ENCODE results near the gene CEP170B. TPM values are rescaled to one million over a fixed set of nuclear protein-coding genes. Genes with fewer than 3 reads are reported as not detected.

CEP170B gene
- total and polyA plus RNA-seq, 9 of the 15 experiments (the other 6 are each of a cell fraction or from before 2014, with no cell fraction given), result 0.01 to 10.2 (median 2.2) TPM

- Histone ChIP-seq H3K36me3 (ENCODE audit: control insufficient read depth, insufficient read depth, low read length) (peaks cover 14% of the 10 kb centered on the region; the same call in 2 of the 3 replicates), H3K9me1 (ENCODE audit: control insufficient read depth, insufficient read depth, low read length) (no peaks in the 10 kb centered on the region), H3K4me1 (replicated peaks in 1 of 2; ENCODE audit: control insufficient read depth in 2 of 2, insufficient read depth in 2 of 2, low read length in 2 of 2) (peaks cover 7 to 29% of the 10 kb centered on the region in 2 experiments; a peak in 3 of 5 replicates), H4K20me1 (replicated peaks; ENCODE audit: control insufficient read depth, insufficient read depth, low read length) (no peaks in the 10 kb centered on the region), H3K9ac (ENCODE audit: insufficient read depth in 1 of 2, low read depth in 2 of 2, low read length in 2 of 2) (peak overlapping the region; percentile 90 to 99), H3K4me3 (peak overlapping the region; percentile 93), H3K27ac (ENCODE audit: extremely low read depth, low read depth, low read length) (peak overlapping the region; percentile 97), H3K9me3 (replicated peaks; ENCODE audit: control insufficient read depth, insufficient read depth, low read depth, low read length) (no peaks in the 10 kb centered on the region), H3K4me2 (ENCODE audit: insufficient read depth, low read length) (peak overlapping the region; percentile 92), H3K27me3 (ENCODE audit: control insufficient read depth in 2 of 2, insufficient read depth in 2 of 2, low read length in 2 of 2) (no peaks in the 10 kb centered on the region), H2AFZ (ENCODE audit: low read depth, low read length) (peak overlapping the region; percentile 97), H3K79me2 (ENCODE audit: control insufficient read depth, insufficient read depth, low read length) (peaks cover 43% of the 10 kb centered on the region)
- intact Hi-C loops (cut with micrococcal nuclease) (no loop called here), in situ Hi-C loops (cut with MboI) (no loop called here)
- DNase-seq (ENCODE audit: extremely low read depth in 1 of 4, low spot score in 3 of 4) (no peak), FAIRE-seq (no peak), ATAC-seq (peak; percentile 18)
- TF ChIP-seq SETDB1 (IDR thresholded peaks at IDR 0.05; ENCODE audit: low read length) (no peak), ZNF140 (CRISPR knock-in tag; IDR thresholded peaks at IDR 0.05) (no peak), U2AF2 (optimal IDR thresholded peaks at IDR 0.05; ENCODE audit: low read depth, low read length) (no peak), FOXA1 (IDR thresholded peaks at IDR 0.05; ENCODE audit: borderline replicate concordance) (no peak), KAT8 (IDR thresholded peaks at IDR 0.05; ENCODE audit: low read depth) (no peak), KDM5B (IDR thresholded peaks at IDR 0.05; ENCODE audit: insufficient replicate concordance, low read depth, low read length) (no peak), PHF21A (IDR thresholded peaks at IDR 0.05; ENCODE audit: borderline replicate concordance, low read depth) (no peak), ILK (tag; IDR thresholded peaks at IDR 0.05; ENCODE audit: borderline replicate concordance, low read depth) (no peak), NR0B1 (IDR thresholded peaks at IDR 0.05; ENCODE audit: partially characterized antibody) (no peak), ZNF274 (IDR thresholded peaks at IDR 0.05; ENCODE audit: borderline replicate concordance, low read depth, low read length) (no peak), PRPF4 (IDR thresholded peaks at IDR 0.05; ENCODE audit: insufficient read depth, low read depth, low read length, poor library complexity, severe bottlenecking) (no peak), ZNF280A (IDR thresholded peaks at IDR 0.05; ENCODE audit: low read depth, partially characterized antibody) (no peak), NKRF (IDR thresholded peaks at IDR 0.05; ENCODE audit: borderline replicate concordance) (no peak), GATAD2A (IDR thresholded peaks at IDR 0.05) (no peak), MIER1 (IDR thresholded peaks at IDR 0.05; ENCODE audit: low read depth) (no peak), MXI1 (IDR thresholded peaks at IDR 0.05; ENCODE audit: low read depth, low read length) (no peak), MED1 (CRISPR knock-in tag; IDR thresholded peaks at IDR 0.05; ENCODE audit: borderline replicate concordance) (no peak), MTA1 (IDR thresholded peaks at IDR 0.05; ENCODE audit: borderline replicate concordance) (no peak)
- BruUV-seq (replicated peaks), result no TSS peak
- 0% methylated on average over 6 of the region's 8 CpGs for WGBS (ENCODE audit: insufficient coverage, low coverage, missing lambda C conversion rate)
- POLR2A ChIA-PET, result no interaction called here
- CTCF ChIA-PET (ENCODE audit: low intra/inter-chr PET ratio), result no interaction called here
Observed at GRCh38 chr14:104816616-104816884, 48.5 kb upstream of the CEP170B start.

All from K562 (cell line).